ENCODE results near the gene GPR26. TPM values are rescaled to one million over a fixed set of nuclear protein-coding genes. Genes with fewer than 3 reads are reported as not detected.

Gene GPR26
- not detected for total RNA-seq

GRCh38 chr10:123666318-123667236 lies at the start of gene GPR26:
TSS of gene GPR26 (plus strand) at chr10:123666355. CDS start at chr10:123666408, 53 bp downstream.
- intact Hi-C loops (cut with DNase I) = no loop called here
- WGBS, 2 donors = 58 to 82% methylated on average over 35 to 60 of the region's 101 CpGs
- Histone ChIP-seq H3K27ac (no peak within 1 kb of the TSS), H3K27me3 (no peaks in the 10 kb centered on the region), H3K9me3 (no peaks in the 10 kb centered on the region), H3K36me3 (no peaks in the 10 kb centered on the region), H3K4me1 (no peaks in the 10 kb centered on the region), H3K4me3 (replicated peaks in 1 of 3) (no peak within 1 kb of the TSS)
- no peak for DNase-seq
- TF ChIP-seq CTCF (IDR thresholded peaks at IDR 0.05) = no peak
- no peak for TF ChIP-seq POLR2A (IDR thresholded peaks at IDR 0.05)

GRCh38 chr10:123618224-123618623 lies 47.9 kb upstream of the GPR26 start:
- H3K27ac ChIP-seq = no peak overlapping the region
- H3K36me3 ChIP-seq = no peaks in the 10 kb centered on the region
- H3K9me3 ChIP-seq = no peaks in the 10 kb centered on the region
- H3K4me1 ChIP-seq = no peaks in the 10 kb centered on the region
- H3K27me3 ChIP-seq = no peaks in the 10 kb centered on the region
- no peak for TF ChIP-seq POLR2A (IDR thresholded peaks at IDR 0.05)
- TF ChIP-seq CTCF (IDR thresholded peaks at IDR 0.05) = no peak
- no peak for DNase-seq
- intact Hi-C loops (cut with DNase I) = no loop called here
- no peak overlapping the region for H3K4me3 ChIP-seq (replicated peaks in 1 of 3)

GRCh38 chr10:123619067-123619855 lies 46.9 kb upstream of the GPR26 start:
- no peaks in the 10 kb centered on the region for H3K9me3 ChIP-seq
- intact Hi-C loops (cut with DNase I) = no loop called here
- no peak overlapping the region for H3K27ac ChIP-seq
- no peaks in the 10 kb centered on the region for H3K36me3 ChIP-seq
- no peak for DNase-seq
- no peaks in the 10 kb centered on the region for H3K4me1 ChIP-seq
- H3K4me3 ChIP-seq (replicated peaks in 1 of 3) = no peak overlapping the region
- no peak for TF ChIP-seq POLR2A (IDR thresholded peaks at IDR 0.05)
- no peak for TF ChIP-seq CTCF (IDR thresholded peaks at IDR 0.05)
- H3K27me3 ChIP-seq = no peaks in the 10 kb centered on the region
- 86 to 87% methylated on average over 8 of the region's 8 CpGs for WGBS, 2 donors

- H3K27me3 ChIP-seq = no peaks in the 10 kb centered on the region
- no peaks in the 10 kb centered on the region for H3K4me1 ChIP-seq
- H3K36me3 ChIP-seq = no peaks in the 10 kb centered on the region
- 74 to 81% methylated on average over 9 of the region's 9 CpGs for WGBS, 2 donors
- no peak overlapping the region for H3K4me3 ChIP-seq (replicated peaks in 1 of 3)
- H3K9me3 ChIP-seq = no peaks in the 10 kb centered on the region
- DNase-seq = no peak
- TF ChIP-seq POLR2A (IDR thresholded peaks at IDR 0.05) = no peak
- no peak for TF ChIP-seq CTCF (IDR thresholded peaks at IDR 0.05)
- H3K27ac ChIP-seq = no peak overlapping the region
- intact Hi-C loops (cut with DNase I) = no loop called here
Measured at GRCh38 chr10:123620621-123621020, 45.5 kb upstream of the GPR26 start.

- no peak for DNase-seq
- TF ChIP-seq POLR2A (IDR thresholded peaks at IDR 0.05) (no peak), CTCF (IDR thresholded peaks at IDR 0.05) (no peak)
- Histone ChIP-seq H3K36me3 (no peaks in the 10 kb centered on the region), H3K4me3 (replicated peaks in 1 of 3) (no peak overlapping the region), H3K9me3 (no peaks in the 10 kb centered on the region), H3K4me1 (no peaks in the 10 kb centered on the region), H3K27ac (no peak overlapping the region), H3K27me3 (no peaks in the 10 kb centered on the region)
- intact Hi-C loops (cut with DNase I) = no loop called here
- WGBS, 2 donors = 84 to 90% methylated on average over 2 of the region's 2 CpGs
Measured at GRCh38 chr10:123621492-123621891, 44.7 kb upstream of the GPR26 start.
